GM03348 (cell line): ENCODE data around the gene KCNC3.

ENCODE experiments used
- DNase-seq: peaks from one replicate; pipeline ENCODE4 v3.0.0; 2012; ENCODE audit warnings: low spot score

The KCNC3 gene

GRCh38 chr19:50310759-50311465, 18.3 kb downstream of the KCNC3 start:
- DNase-seq, result no peak

DNA sequence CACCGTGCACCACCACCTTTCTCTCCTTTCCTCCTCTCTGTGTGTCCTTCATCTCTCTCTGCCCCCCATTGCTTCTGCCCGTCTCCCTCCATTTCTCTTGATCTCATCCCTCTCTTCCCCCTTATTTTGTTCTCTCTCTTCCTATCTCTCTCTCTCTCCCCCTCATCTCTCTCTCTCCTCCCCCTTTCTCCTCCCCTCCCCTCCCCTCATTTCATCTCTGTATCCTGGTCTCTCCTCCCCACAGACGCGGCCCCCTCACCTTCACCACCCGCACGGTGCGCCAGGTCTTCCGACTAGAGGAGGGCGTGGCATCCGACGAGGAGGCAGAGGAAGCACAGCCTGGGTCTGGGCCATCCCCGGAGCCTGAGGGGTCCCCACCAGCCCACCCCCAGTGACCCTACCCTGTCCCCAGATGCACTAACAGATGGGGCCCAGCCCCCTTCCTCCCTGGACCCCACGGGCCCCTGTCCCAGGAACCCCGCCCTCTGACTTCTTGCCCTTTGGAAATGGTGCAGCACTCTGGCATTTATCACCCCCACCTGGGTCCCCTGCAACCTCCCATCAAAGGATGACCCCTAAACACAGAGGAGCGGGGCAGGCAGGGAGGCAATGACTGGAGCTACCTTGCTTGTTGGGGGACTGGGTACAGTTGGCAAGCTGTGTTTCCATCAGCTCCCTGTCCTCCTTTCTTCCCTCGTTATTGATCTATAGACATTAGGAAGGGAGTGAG, 19.6 kb downstream of the KCNC3 start:
- no peak for DNase-seq

GRCh38 chr19:50308991-50309390, 20.2 kb downstream of the KCNC3 start:
- no peak for DNase-seq

- DNase-seq, result no peak
These were observed 25.6 kb downstream of the KCNC3 start for GRCh38 chr19:50303558-50303957.

GRCh38 chr19:50301607-50301971, 27.6 kb downstream of the KCNC3 start:
- no peak for DNase-seq

DNA sequence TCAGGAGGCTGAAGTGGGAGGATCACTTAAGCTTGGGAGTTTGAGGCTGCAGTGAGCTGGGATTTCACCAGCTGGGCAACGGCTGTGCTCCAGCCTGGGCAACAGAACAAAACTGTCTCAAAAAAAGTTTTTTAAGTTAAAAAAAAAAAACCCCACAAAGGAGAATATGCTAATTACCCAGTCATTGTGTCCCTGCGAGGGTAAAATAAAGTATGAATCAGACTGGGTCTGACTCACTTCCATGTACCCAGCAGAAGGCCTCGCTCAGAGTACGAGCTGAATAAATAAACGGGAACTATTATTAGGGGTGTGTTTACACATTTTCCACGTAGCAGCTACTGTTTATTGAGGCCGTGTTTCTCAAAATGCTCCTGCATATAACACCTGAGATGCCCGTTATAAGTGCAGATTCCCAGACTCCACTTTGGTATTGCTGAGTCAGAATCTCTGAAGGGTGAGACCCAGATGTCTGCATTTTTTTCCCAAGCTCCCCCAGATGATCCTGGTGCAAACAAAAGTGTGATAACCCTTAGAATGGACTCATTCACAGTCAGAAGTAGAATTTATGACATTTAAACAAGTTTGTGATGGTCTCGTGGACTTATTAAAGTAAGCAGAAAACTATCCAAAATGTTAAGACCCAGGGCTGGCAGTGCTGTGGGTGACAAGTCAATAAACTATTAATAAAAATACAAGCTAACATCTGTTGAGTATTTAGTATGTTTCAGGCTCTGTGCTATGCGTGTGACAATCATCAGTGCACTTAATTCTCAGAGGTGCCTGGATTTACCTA, 28.2 kb downstream of the KCNC3 start:
- DNase-seq, result peak; percentile 61

- no peak for DNase-seq
These were observed 29.1 kb downstream of the KCNC3 start for GRCh38 chr19:50300051-50300450.

- DNase-seq, result no peak
These were observed 35.7 kb downstream of the KCNC3 start for GRCh38 chr19:50293263-50294004.

GRCh38 chr19:50292216-50292827, 36.9 kb downstream of the KCNC3 start:
- no peak for DNase-seq

DNA sequence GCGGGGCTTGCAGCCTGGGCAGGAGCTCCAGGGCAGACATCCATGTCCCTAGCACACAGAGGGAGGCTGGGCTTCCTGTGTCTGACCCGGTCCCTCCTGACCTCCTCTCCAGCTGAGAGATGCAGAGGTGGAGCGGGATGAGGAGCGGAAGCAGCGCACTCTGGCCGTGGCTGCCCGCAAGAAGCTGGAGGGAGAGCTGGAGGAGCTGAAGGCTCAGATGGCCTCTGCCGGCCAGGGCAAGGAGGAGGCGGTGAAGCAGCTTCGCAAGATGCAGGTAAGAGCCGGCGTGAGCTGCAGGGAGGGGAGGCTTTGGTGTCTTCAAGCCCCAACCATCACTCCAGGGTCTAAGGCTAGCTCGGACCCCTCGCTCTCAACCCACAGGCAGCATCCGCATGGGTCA, 38.4 kb downstream of the KCNC3 start:
- DNase-seq, result no peak

DNA sequence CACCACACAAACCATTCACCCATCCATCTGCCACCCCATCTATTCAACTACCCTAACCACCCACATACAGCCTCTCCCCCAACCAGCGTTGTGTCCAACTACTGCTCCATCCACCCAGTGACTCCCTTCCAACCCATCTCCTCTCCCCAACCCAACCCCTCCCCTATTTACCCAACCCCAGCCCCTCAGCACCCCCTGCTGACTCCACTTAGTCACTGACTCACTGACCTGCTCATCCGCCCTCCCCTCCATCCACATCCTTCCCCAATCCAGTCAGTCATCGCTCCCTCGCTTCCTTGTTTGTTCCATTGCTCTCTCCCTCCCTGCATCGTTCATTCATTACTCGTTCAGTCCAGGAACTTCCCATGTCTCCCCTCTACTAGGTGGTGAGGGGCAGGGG, 39.2 kb downstream of the KCNC3 start:
- no peak for DNase-seq

DNA sequence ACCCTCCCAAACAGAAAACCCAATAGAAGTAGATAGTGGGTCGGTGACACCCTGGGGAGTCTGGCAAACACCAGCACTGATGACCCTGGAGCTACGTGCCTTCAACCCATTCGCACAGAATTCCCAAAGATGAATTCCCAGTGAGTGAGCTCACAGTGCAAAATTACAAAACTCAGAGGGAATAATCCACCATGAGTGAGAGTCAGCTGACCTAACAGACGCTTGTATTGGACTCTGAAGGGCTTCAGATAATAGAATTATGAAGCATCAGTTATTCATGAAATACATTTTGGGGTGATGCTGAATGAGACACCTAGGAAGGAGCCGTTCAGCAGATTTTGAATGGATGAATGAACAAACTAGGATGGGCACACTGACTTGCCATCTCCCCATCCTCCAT, 40.2 kb downstream of the KCNC3 start:
- no peak for DNase-seq

DNA sequence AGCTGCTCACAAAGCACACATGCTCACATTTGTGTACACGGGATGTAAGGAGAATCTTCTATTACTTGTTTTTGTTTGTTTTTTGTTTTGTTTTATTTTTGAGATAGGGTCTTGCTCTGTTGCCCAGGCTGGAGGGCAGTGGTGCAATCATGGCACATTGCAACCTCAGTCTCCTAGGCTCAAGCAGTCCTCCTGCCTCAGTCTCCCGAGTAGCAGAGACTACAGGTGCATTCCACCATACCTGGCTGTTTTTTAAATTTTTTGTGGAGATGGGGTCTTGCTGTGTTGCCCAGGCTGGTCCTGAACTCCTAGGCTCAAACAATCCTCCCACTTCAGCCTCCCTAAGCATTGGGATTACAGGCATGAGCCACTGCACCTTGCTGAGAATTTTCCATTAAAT, 41.8 kb downstream of the KCNC3 start:
- DNase-seq, result no peak

DNA sequence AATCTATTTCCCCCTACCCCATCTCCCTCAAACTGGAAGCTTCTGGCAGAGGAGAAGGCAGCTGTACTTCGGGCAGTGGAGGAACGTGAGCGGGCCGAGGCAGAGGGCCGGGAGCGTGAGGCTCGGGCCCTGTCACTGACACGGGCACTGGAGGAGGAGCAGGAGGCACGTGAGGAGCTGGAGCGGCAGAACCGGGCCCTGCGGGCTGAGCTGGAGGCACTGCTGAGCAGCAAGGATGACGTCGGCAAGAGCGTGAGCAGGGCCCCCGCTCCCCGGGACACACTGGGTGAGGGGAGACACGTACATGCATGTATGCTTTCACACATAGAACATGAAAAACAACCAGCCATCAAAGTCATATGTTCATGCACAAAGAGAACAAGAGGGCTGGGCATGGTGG, 42.7 kb downstream of the KCNC3 start:
- no peak for DNase-seq

DNA sequence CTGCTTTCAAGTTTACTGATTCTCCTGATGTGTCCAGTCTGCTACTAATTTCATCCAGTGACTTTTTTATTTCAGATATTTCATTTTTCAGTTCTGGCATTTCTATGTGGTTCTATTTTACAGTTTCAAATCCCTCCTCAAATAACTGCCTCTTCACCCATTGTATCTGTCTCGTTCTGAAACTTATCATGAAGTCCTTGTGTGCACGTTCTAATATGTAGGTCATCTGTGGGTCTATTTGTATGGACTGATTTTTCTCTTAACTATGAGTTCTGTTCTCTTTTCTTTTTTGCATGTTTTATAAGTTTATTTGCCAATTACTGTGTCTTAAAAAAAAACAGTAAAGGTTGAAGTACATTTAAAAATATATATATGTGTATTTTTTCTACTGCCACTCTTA, 43.3 kb downstream of the KCNC3 start:
- DNase-seq, result no peak

DNA sequence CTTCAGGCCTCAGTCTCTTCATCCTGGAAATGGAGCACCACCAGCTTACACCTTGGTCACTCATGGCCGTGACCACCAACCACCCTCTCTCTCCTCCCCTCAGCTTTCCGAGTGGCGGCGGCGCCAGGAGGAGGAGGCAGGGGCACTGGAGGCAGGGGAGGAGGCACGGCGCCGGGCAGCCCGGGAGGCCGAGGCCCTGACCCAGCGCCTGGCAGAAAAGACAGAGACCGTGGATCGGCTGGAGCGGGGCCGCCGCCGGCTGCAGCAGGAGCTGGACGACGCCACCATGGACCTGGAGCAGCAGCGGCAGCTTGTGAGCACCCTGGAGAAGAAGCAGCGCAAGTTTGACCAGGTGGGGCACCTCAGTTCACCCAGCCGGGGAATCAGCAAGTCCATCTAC, 47.7 kb downstream of the KCNC3 start:
- no peak for DNase-seq

DNA sequence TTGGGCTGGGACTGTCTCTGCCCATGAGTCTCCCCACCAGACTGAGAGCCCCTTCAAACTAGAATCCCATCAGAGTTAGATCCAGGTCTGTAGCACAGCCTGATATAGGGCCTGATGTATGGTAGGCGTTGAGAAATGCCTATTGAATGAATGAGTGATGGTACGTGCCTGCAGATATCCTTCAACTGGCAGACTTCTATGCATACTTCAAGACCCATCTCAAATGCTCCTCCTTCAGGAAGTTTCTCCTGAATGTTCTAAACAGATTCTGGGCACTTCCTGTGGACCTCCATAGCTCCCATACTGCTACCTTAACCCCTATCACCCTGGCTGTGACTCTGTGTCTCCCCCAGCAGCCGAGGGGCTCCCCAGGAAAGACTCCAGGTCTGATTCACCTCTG, 48.2 kb downstream of the KCNC3 start:
- DNase-seq, result no peak

DNA sequence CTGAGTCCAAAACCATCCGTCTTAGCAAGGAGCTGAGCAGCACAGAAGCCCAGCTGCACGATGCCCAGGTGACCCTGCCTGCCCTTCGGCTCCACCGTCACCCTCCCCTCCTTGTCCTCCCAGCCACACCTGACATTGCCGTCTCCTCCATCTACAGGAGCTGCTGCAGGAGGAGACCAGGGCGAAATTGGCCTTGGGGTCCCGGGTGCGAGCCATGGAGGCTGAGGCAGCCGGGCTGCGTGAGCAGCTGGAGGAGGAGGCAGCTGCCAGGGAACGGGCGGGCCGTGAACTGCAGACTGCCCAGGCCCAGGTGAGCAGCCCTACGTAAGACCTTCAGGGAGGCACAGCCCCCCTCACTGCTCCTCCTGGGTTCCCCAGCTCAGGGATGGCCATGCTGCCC, 49.1 kb downstream of the KCNC3 start:
- DNase-seq, result no peak

DNA sequence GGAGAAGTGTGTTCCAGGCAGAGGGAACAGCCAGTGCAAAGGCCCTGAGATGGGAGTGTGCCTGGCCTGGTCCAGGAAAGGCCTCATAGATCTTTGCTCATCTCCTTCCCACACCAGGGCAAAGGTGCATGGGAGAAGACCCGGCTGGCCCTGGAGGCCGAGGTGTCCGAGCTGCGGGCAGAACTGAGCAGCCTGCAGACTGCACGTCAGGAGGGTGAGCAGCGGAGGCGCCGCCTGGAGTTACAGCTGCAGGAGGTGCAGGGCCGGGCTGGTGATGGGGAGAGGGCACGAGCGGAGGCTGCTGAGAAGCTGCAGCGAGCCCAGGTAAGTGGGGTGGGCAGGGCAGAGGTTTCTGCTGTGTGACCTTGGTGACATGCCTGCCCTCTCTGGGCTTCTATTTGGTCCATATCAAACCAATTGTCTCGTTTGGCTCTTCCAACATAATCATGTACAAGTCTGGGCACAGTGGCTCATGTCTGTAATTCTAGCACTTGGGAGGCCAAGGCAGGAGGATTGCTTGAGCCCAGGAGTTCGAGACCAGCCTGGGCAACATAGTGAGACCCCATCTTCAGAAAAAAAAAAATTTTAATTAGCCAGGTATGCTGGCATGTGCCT, 51.1 kb downstream of the KCNC3 start:
- DNase-seq, result no peak

GRCh38 chr19:50276370-50277063, 52.7 kb downstream of the KCNC3 start:
- DNase-seq, result no peak
